Placental epithelial cell (primary cell): Measurements from ENCODE around the gene BRD9. TPM values are rescaled to one million over a fixed set of nuclear protein-coding genes. Genes with fewer than 3 reads are reported as not detected.

Source experiments
- total RNA-seq: library from RNA; depleted of rRNA; stranded (reverse); fragments of >200 nt; gene quantifications from 2 replicates; pipeline ENCODE4 v1.2.3, GENCODE V29; 2012

Gene BRD9
- 25.3 and 32.6 TPM in 2 replicates for total RNA-seq

GRCh38 chr5:892394-893136 is at the start of gene BRD9, which contains the start of gene TRIP13:
TSS of gene BRD9 (minus strand) at chr5:892801. CDS start at chr5:892657, 144 bp downstream.
TSS of gene TRIP13 (plus strand) at chr5:892884. CDS start at chr5:892999, 115 bp downstream.

GRCh38 chr5:850511-851006 is 42.0 kb downstream of the BRD9 start, which contains the start of gene ZDHHC11:
TSS of gene ZDHHC11 (minus strand) at chr5:850986. CDS start at chr5:850602, 384 bp downstream.

Other genes with a start within 250 kb of the BRD9 start
- gene TPPP, start 199.4 kb downstream of the BRD9 start, total RNA-seq = not detected in 2 replicates
- gene ZDHHC11B, start 108.1 kb downstream of the BRD9 start, total RNA-seq = not detected in 2 replicates
- 2.4 and 5.1 TPM in 2 replicates for gene ZDHHC11, start 41.8 kb downstream of the BRD9 start, total RNA-seq
- gene TRIP13, start 83 bp upstream of the BRD9 start, total RNA-seq = 3.1 and 9.2 TPM in 2 replicates
- not detected in 2 replicates for gene NKD2, start 116.0 kb upstream of the BRD9 start, total RNA-seq
- 1.4 and 4.3 TPM in 2 replicates for gene SLC12A7, start 219.3 kb upstream of the BRD9 start, total RNA-seq